ENCODE measurements around the gene CAMK1D. TPM values are rescaled to one million over a fixed set of nuclear protein-coding genes. Genes with fewer than 3 reads are reported as not detected.

CAMK1D gene
- polyA plus RNA-seq, 1 donor (not counting 4 experiments of a cell fraction or from before 2014, with no cell fraction given) = 0.76 TPM

DNA sequence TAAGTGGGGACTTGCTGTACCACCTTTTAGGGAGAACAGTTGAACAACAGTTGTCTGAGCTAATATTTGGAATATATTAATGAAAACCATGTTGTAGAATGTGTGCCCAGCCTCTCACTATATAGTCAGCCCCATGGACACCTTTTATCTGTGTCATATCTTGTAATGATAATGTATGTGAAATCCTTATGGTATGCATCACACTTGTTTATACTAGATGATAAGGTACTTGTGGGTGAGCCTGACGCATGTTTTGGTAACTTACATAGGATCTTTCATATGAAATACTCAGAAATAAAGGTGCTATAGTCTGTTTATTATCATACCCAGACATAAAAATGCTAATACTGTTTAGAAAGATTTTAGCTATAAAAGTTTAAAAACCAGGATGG, 32.8 kb downstream of the CAMK1D start:
- Histone ChIP-seq H2AFZ (ENCODE audit: control insufficient read depth, low read length) (no peak overlapping the region), H3K4me2 (ENCODE audit: control insufficient read depth, extremely low read depth, insufficient read depth, low read depth, low read length) (no peak overlapping the region)

DNA sequence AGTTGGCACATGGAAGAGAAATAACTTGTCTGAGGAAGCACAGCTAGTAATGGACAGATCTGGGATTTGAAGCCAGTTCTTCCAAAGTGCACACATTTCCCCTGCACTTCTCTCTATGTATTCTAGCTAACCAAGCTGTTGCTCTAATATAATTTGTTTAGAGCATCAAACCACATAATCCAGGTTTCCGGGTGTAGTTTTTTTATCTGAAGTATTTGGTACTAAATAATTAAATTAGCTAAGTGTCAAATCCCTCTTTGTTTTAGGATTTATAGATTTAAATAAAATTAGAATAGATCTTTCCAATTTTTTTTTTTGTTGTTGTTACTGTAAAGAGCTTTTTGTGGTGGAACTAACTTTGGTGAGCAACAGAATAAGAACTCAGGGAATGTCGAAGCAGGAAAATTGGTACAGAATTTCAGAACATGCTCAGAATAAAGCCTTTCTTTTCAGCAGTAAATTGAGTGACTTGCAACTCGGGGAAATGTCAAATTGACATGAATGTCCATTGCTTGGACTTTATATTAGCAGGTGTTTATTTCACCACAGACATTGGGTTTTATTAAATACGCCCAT, 33.7 kb downstream of the CAMK1D start:
- H3K36me3 ChIP-seq (ENCODE audit: control insufficient read depth in 2 of 2, extremely low read depth in 1 of 2, insufficient read depth in 2 of 2, low read length in 2 of 2) = no peaks in the 10 kb centered on the region
- FAIRE-seq = no peak
- H2AFZ ChIP-seq (ENCODE audit: control insufficient read depth, low read length) = no peak overlapping the region
- TF ChIP-seq EZH2 (IDR thresholded peaks at IDR 0.05; ENCODE audit: low read length) = no peak
- TF ChIP-seq, protein P1, sequence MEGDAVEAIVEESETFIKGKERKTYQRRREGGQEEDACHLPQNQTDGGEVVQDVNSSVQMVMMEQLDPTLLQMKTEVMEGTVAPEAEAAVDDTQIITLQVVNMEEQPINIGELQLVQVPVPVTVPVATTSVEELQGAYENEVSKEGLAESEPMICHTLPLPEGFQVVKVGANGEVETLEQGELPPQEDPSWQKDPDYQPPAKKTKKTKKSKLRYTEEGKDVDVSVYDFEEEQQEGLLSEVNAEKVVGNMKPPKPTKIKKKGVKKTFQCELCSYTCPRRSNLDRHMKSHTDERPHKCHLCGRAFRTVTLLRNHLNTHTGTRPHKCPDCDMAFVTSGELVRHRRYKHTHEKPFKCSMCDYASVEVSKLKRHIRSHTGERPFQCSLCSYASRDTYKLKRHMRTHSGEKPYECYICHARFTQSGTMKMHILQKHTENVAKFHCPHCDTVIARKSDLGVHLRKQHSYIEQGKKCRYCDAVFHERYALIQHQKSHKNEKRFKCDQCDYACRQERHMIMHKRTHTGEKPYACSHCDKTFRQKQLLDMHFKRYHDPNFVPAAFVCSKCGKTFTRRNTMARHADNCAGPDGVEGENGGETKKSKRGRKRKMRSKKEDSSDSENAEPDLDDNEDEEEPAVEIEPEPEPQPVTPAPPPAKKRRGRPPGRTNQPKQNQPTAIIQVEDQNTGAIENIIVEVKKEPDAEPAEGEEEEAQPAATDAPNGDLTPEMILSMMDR (optimal IDR thresholded peaks at IDR 0.05 in 1 of 3, IDR thresholded peaks at IDR 0.05 in 1 of 3, conservative IDR thresholded peaks at IDR 0.05 in 1 of 3; ENCODE audit: extremely low read depth in 1 of 3, insufficient read depth in 2 of 3, low read length in 3 of 3) = no peak
- dilution Hi-C loops (cut with MboI; ENCODE audit: extremely low pct_ligation_motif_present, low sequenced_read_pairs) = no loop called here
- DNase-seq (ENCODE audit: low read depth, low spot score) = no peak
- no peaks in the 10 kb centered on the region for H3K9me1 ChIP-seq (ENCODE audit: control insufficient read depth, extremely low read depth, insufficient read depth, low read length)
- H3K27me3 ChIP-seq (ENCODE audit: control insufficient read depth, extremely low read depth, insufficient read depth, low read length) = no peaks in the 10 kb centered on the region
- H3K4me1 ChIP-seq (ENCODE audit: control insufficient read depth, extremely low read depth, insufficient read depth, low read length) = no peaks in the 10 kb centered on the region
- H3K9ac ChIP-seq (ENCODE audit: control insufficient read depth, extremely low read depth, insufficient read depth, low read length) = no peak overlapping the region
- no peaks in the 10 kb centered on the region for H3K9me3 ChIP-seq (ENCODE audit: control insufficient read depth, low read depth, low read length)
- H3K4me2 ChIP-seq (ENCODE audit: control insufficient read depth, extremely low read depth, insufficient read depth, low read depth, low read length) = no peak overlapping the region
- no peak overlapping the region for H3K4me3 ChIP-seq (ENCODE audit: control insufficient read depth in 2 of 3, extremely low read depth in 1 of 3, insufficient read depth in 2 of 3, low read depth in 1 of 3, low read length in 3 of 3)
- H4K20me1 ChIP-seq (ENCODE audit: control insufficient read depth, extremely low read depth, insufficient read depth, low read length) = no peaks in the 10 kb centered on the region
- H3K79me2 ChIP-seq (ENCODE audit: control insufficient read depth, insufficient read depth, low read length) = no peaks in the 10 kb centered on the region
- H3K27ac ChIP-seq (ENCODE audit: control insufficient read depth, insufficient read depth, low read length) = no peak overlapping the region

More for the DNA sequence above, 32.8 kb downstream of the CAMK1D start:
- TF ChIP-seq, protein P1 (optimal IDR thresholded peaks at IDR 0.05 in 1 of 3, IDR thresholded peaks at IDR 0.05 in 1 of 3, conservative IDR thresholded peaks at IDR 0.05 in 1 of 3; ENCODE audit: extremely low read depth in 1 of 3, insufficient read depth in 2 of 3, low read length in 3 of 3) = no peak
- no peak for TF ChIP-seq EZH2 (IDR thresholded peaks at IDR 0.05; ENCODE audit: low read length)
- dilution Hi-C loops (cut with MboI; ENCODE audit: extremely low pct_ligation_motif_present, low sequenced_read_pairs) = no loop called here
- Histone ChIP-seq H3K36me3 (ENCODE audit: control insufficient read depth in 2 of 2, extremely low read depth in 1 of 2, insufficient read depth in 2 of 2, low read length in 2 of 2) (no peaks in the 10 kb centered on the region), H3K9me3 (ENCODE audit: control insufficient read depth, low read depth, low read length) (no peaks in the 10 kb centered on the region), H4K20me1 (ENCODE audit: control insufficient read depth, extremely low read depth, insufficient read depth, low read length) (no peaks in the 10 kb centered on the region), H3K27me3 (ENCODE audit: control insufficient read depth, extremely low read depth, insufficient read depth, low read length) (no peaks in the 10 kb centered on the region), H3K4me3 (ENCODE audit: control insufficient read depth in 2 of 3, extremely low read depth in 1 of 3, insufficient read depth in 2 of 3, low read depth in 1 of 3, low read length in 3 of 3) (no peak overlapping the region), H3K9me1 (ENCODE audit: control insufficient read depth, extremely low read depth, insufficient read depth, low read length) (no peaks in the 10 kb centered on the region), H3K79me2 (ENCODE audit: control insufficient read depth, insufficient read depth, low read length) (no peaks in the 10 kb centered on the region), H3K4me1 (ENCODE audit: control insufficient read depth, extremely low read depth, insufficient read depth, low read length) (no peaks in the 10 kb centered on the region), H3K27ac (ENCODE audit: control insufficient read depth, insufficient read depth, low read length) (no peak overlapping the region), H3K9ac (ENCODE audit: control insufficient read depth, extremely low read depth, insufficient read depth, low read length) (no peak overlapping the region)
- DNase-seq (ENCODE audit: low read depth, low spot score) = no peak
- FAIRE-seq = no peak

Data from keratinocyte (primary cell).